ENCODE measurements around the gene AIPL1. TPM values are rescaled to one million over a fixed set of nuclear protein-coding genes. Genes with fewer than 3 reads are reported as not detected.
A peak's percentile ranks its signal among the peaks of the same experiment; 100 is the strongest.

AIPL1 gene
- total and polyA plus RNA-seq, 10 donors = 0.10 to 0.34 (median 0.26) TPM; not detected in 4

- Histone ChIP-seq H3K27me3 (replicated peaks in 1 of 7) (no peaks in the 10 kb centered on the region), H3K27ac (peak overlapping the region in 6 of 8 donors; percentile 3 to 58 (median 32)), H3K4me1 (peaks cover 0 to 78% (median 20%) of the 10 kb centered on the region in 6 donors), H3K4me3 (no peak overlapping the region), H3K36me3 (peaks cover 0 to 94% (median 5%) of the 10 kb centered on the region in 6 donors), H3K9me3 (no peaks in the 10 kb centered on the region)
- WGBS, 5 donors = 48 to 71% (median 65%) methylated on average over 13 of the region's 13 CpGs
- no peak for DNase-seq
- intact Hi-C loops (cut with DNase I; ENCODE audit: low total_unique reads) = no loop called here
- TF ChIP-seq, protein P1, sequence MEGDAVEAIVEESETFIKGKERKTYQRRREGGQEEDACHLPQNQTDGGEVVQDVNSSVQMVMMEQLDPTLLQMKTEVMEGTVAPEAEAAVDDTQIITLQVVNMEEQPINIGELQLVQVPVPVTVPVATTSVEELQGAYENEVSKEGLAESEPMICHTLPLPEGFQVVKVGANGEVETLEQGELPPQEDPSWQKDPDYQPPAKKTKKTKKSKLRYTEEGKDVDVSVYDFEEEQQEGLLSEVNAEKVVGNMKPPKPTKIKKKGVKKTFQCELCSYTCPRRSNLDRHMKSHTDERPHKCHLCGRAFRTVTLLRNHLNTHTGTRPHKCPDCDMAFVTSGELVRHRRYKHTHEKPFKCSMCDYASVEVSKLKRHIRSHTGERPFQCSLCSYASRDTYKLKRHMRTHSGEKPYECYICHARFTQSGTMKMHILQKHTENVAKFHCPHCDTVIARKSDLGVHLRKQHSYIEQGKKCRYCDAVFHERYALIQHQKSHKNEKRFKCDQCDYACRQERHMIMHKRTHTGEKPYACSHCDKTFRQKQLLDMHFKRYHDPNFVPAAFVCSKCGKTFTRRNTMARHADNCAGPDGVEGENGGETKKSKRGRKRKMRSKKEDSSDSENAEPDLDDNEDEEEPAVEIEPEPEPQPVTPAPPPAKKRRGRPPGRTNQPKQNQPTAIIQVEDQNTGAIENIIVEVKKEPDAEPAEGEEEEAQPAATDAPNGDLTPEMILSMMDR (IDR thresholded peaks at IDR 0.05 in 8 of 11, conservative IDR thresholded peaks at IDR 0.05 in 3 of 11) = no peak
- no peak for TF ChIP-seq POLR2A (IDR thresholded peaks at IDR 0.05)
- TF ChIP-seq POLR2AphosphoS5 (IDR thresholded peaks at IDR 0.05) = no peak
Measured at GRCh38 chr17:6479622-6480302, 44.8 kb upstream of the AIPL1 start.

- H3K4me1 ChIP-seq = peaks cover 0 to 72% (median 20%) of the 10 kb centered on the region in 6 donors
- H3K9me3 ChIP-seq = no peaks in the 10 kb centered on the region
- no peak overlapping the region for H3K4me3 ChIP-seq
- H3K36me3 ChIP-seq = peaks cover 0 to 95% (median 8%) of the 10 kb centered on the region in 6 donors
- 63 to 84% (median 81%) methylated on average over 10 to 11 of the region's 11 CpGs for WGBS, 5 donors
- intact Hi-C loops (cut with DNase I; ENCODE audit: low total_unique reads) = no loop called here
- H3K27me3 ChIP-seq (replicated peaks in 1 of 7) = no peaks in the 10 kb centered on the region
- no peak for DNase-seq
- TF ChIP-seq POLR2AphosphoS5 (IDR thresholded peaks at IDR 0.05) = peak in 1 of 3 donors; percentile 58
- TF ChIP-seq, protein P1 (IDR thresholded peaks at IDR 0.05 in 8 of 11, conservative IDR thresholded peaks at IDR 0.05 in 3 of 11) = no peak
- peak overlapping the region in 5 of 8 donors; percentile 15 to 61 (median 55) for H3K27ac ChIP-seq
Measured at GRCh38 chr17:6478486-6478885, 43.6 kb upstream of the AIPL1 start.

- 74 to 88% (median 79%) methylated on average over 9 to 14 of the region's 14 CpGs for WGBS, 5 donors
- H3K4me3 ChIP-seq = no peak overlapping the region
Measured at GRCh38 chr17:6477831-6478383, 43.0 kb upstream of the AIPL1 start.

DNA sequence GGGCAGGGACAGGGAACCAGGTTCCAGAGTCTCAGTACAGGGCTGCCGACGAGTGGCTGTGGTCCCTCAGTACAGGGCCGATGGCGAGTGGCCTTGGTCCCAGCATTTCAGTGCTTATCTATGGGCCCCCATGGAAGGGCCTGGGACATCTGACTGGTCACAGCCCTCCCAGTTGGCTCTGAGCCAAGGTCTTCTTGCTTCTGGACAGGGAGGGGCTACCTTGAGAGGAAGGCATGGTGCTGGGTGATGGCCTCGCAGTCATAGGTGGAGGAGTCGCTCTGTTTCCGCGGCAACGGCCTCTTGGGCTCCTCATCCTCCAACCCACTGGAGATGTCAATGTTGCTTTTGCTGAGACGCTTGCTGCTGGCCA is 41.9 kb upstream of the AIPL1 start:
- H3K36me3 ChIP-seq = peaks cover 0 to 93% (median 8%) of the 10 kb centered on the region in 6 donors
- TF ChIP-seq POLR2AphosphoS5 (IDR thresholded peaks at IDR 0.05) (peak; percentile 69 to 86 (median 86)), POLR2A (IDR thresholded peaks at IDR 0.05) (no peak)
- TF ChIP-seq, protein P1 (IDR thresholded peaks at IDR 0.05 in 8 of 11, conservative IDR thresholded peaks at IDR 0.05 in 3 of 11) = no peak
- H3K27ac ChIP-seq = peak overlapping the region in 5 of 8 donors; percentile 4 to 69 (median 44)
- H3K9me3 ChIP-seq = no peaks in the 10 kb centered on the region
- peaks cover 0 to 85% (median 35%) of the 10 kb centered on the region in 6 donors for H3K4me1 ChIP-seq
- 61 to 92% (median 78%) methylated on average over 7 to 10 of the region's 10 CpGs for WGBS, 5 donors
- DNase-seq = no peak
- H3K4me3 ChIP-seq = no peak overlapping the region
- intact Hi-C loops (cut with DNase I; ENCODE audit: low total_unique reads) = no loop called here
- no peaks in the 10 kb centered on the region for H3K27me3 ChIP-seq (replicated peaks in 1 of 7)

More at GRCh38 chr17:6477831-6478383, 43.0 kb upstream of the AIPL1 start:
- H3K9me3 ChIP-seq = no peaks in the 10 kb centered on the region
- H3K36me3 ChIP-seq = peaks cover 0 to 95% (median 8%) of the 10 kb centered on the region in 6 donors
- no peaks in the 10 kb centered on the region for H3K27me3 ChIP-seq (replicated peaks in 1 of 7)
- TF ChIP-seq POLR2AphosphoS5 (IDR thresholded peaks at IDR 0.05) (peak; percentile 2 to 50 (median 21)), POLR2A (IDR thresholded peaks at IDR 0.05) (no peak)
- peaks cover 0 to 74% (median 26%) of the 10 kb centered on the region in 6 donors for H3K4me1 ChIP-seq
- intact Hi-C loops (cut with DNase I; ENCODE audit: low total_unique reads) = no loop called here
- peak overlapping the region in 5 of 8 donors; percentile 15 to 61 (median 55) for H3K27ac ChIP-seq
- no peak for DNase-seq
